Keratinocyte (primary cell): Measurements from ENCODE around the gene TDRD9.

Source experiments
- EZH2 ChIP-seq: IDR thresholded peaks from one replicate; pipeline ENCODE4 v1.6.1; 2012; ENCODE audit warnings: inconsistent platforms, mild to moderate bottlenecking, low read length, moderate library complexity
- TF ChIP-seq, protein P1 (sequence below), 3 experiments: IDR thresholded peaks in 1 of 3; conservative IDR thresholded peaks in 1 of 3; optimal IDR thresholded peaks in 1 of 3; 2 replicates in 2 of 3; 3 replicates in 1 of 3; pipeline versions ENCODE3 to v1.5.1; 2011; ENCODE audit warnings: low read length in 3 of 3, mild to moderate bottlenecking in 3 of 3, moderate library complexity in 2 of 3, control low read depth in 1 of 3, inconsistent platforms in 1 of 3; ENCODE audit not compliant: insufficient read depth in 2 of 3; ENCODE audit errors: extremely low read depth in 1 of 3

DNA sequence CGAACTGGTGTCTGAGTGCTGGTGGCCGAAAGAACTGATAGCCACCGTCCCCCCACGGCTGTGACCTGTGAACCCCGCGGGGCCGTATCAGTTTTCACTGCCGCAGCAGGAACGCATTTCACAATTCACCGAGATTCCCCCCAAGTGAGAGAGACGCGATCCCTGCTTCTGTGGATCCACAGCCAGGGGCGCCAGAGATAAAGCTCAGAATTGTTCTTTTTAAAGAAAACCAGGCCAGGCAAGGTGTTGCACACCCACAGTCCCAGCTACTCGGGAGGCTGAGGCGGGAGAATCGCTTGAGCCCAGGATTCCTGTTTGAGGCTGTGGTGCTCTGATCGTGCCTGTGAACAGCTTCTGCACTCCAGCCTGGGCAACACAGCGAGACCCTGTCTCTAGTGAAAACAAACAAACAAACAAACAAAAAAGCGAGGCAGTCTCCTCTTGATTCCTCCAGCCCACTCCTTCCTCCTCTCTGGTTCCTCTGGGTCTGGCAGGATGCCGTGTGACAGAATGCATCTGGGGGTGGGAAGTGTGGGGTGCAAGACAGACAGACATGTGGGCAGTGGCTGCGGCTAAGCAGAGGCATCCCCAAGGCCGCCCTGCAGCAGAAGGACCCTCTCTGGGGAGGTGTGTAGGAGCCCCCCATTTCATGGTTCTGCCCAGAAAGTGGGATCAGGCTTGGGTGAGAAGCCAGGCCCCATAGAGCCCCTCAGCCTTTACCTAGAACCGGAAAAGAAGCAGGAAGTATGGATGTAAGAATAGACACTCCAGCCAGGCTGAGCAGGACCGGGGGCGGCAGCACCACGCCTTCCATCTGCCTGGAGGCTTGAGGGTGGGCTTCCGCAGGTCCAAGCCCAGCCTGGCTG is 41.7 kb upstream of the TDRD9 start:
- TF ChIP-seq, protein P1, sequence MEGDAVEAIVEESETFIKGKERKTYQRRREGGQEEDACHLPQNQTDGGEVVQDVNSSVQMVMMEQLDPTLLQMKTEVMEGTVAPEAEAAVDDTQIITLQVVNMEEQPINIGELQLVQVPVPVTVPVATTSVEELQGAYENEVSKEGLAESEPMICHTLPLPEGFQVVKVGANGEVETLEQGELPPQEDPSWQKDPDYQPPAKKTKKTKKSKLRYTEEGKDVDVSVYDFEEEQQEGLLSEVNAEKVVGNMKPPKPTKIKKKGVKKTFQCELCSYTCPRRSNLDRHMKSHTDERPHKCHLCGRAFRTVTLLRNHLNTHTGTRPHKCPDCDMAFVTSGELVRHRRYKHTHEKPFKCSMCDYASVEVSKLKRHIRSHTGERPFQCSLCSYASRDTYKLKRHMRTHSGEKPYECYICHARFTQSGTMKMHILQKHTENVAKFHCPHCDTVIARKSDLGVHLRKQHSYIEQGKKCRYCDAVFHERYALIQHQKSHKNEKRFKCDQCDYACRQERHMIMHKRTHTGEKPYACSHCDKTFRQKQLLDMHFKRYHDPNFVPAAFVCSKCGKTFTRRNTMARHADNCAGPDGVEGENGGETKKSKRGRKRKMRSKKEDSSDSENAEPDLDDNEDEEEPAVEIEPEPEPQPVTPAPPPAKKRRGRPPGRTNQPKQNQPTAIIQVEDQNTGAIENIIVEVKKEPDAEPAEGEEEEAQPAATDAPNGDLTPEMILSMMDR (optimal IDR thresholded peaks at IDR 0.05 in 1 of 3, IDR thresholded peaks at IDR 0.05 in 1 of 3, conservative IDR thresholded peaks at IDR 0.05 in 1 of 3; ENCODE audit: extremely low read depth in 1 of 3, insufficient read depth in 2 of 3, low read length in 3 of 3): no peak
- no peak for TF ChIP-seq EZH2
